ENCODE data around the gene CKAP5. TPM values are rescaled to one million over a fixed set of nuclear protein-coding genes. Genes with fewer than 3 reads are reported as not detected.
A peak's percentile ranks its signal among the peaks of the same experiment; 100 is the strongest.

The CKAP5 gene
- polyA plus RNA-seq, 4 donors, result 79.9 to 118 (median 98.6) TPM

GRCh38 chr11:46856605-46857343, 10.7 kb upstream of the CKAP5 start:
- DNase-seq (ENCODE audit: low read depth in 4 of 4, low spot score in 3 of 4), result no peak

GRCh38 chr11:46855863-46856262, 9.8 kb upstream of the CKAP5 start:
- no peak for DNase-seq (ENCODE audit: low read depth in 4 of 4, low spot score in 3 of 4)

- DNase-seq (ENCODE audit: low read depth in 4 of 4, low spot score in 3 of 4), result no peak
Observed at GRCh38 chr11:46855167-46855566, 9.1 kb upstream of the CKAP5 start.

GRCh38 chr11:46850829-46851380, 4.8 kb upstream of the CKAP5 start:
- DNase-seq (ENCODE audit: low read depth in 4 of 4, low spot score in 3 of 4), result no peak

- DNase-seq (ENCODE audit: low read depth in 4 of 4, low spot score in 3 of 4), result no peak
Observed at GRCh38 chr11:46849631-46850030, 3.6 kb upstream of the CKAP5 start.

GRCh38 chr11:46846510-46846830, 390 bp upstream of the CKAP5 start:
- no peak for DNase-seq (ENCODE audit: low read depth in 4 of 4, low spot score in 3 of 4)

- peak in 2 of 4 donors; percentile 3 to 4 for DNase-seq (ENCODE audit: low read depth in 4 of 4, low spot score in 3 of 4)
Observed at GRCh38 chr11:46845440-46845739, 690 bp downstream of the CKAP5 start.

GRCh38 chr11:46840116-46840515, 6.0 kb downstream of the CKAP5 start:
- DNase-seq (ENCODE audit: low read depth in 4 of 4, low spot score in 3 of 4), result no peak

- no peak for DNase-seq (ENCODE audit: low read depth in 4 of 4, low spot score in 3 of 4)
Observed at GRCh38 chr11:46838501-46838900, 7.6 kb downstream of the CKAP5 start.

GRCh38 chr11:46837860-46838259, 8.2 kb downstream of the CKAP5 start:
- no peak for DNase-seq (ENCODE audit: low read depth in 4 of 4, low spot score in 3 of 4)

- no peak for DNase-seq (ENCODE audit: low read depth in 4 of 4, low spot score in 3 of 4)
Observed at GRCh38 chr11:46836870-46837269, 9.2 kb downstream of the CKAP5 start.

GRCh38 chr11:46836431-46836830, 9.6 kb downstream of the CKAP5 start:
- DNase-seq (ENCODE audit: low read depth in 4 of 4, low spot score in 3 of 4), result no peak

GRCh38 chr11:46835897-46836296, 10.2 kb downstream of the CKAP5 start:
- DNase-seq (ENCODE audit: low read depth in 4 of 4, low spot score in 3 of 4), result no peak

- DNase-seq (ENCODE audit: low read depth in 4 of 4, low spot score in 3 of 4), result no peak
Observed at GRCh38 chr11:46834821-46835220, 11.3 kb downstream of the CKAP5 start.

GRCh38 chr11:46832511-46833214, 13.4 kb downstream of the CKAP5 start:
- DNase-seq (ENCODE audit: low read depth in 4 of 4, low spot score in 3 of 4), result no peak

- DNase-seq (ENCODE audit: low read depth in 4 of 4, low spot score in 3 of 4), result no peak
Observed at GRCh38 chr11:46827995-46828394, 18.1 kb downstream of the CKAP5 start.

GRCh38 chr11:46826310-46827044, 19.6 kb downstream of the CKAP5 start:
- DNase-seq (ENCODE audit: low read depth in 4 of 4, low spot score in 3 of 4), result peak in 3 of 4 donors; percentile 25 to 40 (median 26)

- no peak for DNase-seq (ENCODE audit: low read depth in 4 of 4, low spot score in 3 of 4)
Observed at GRCh38 chr11:46808799-46809431, 37.2 kb downstream of the CKAP5 start.

- no peak for DNase-seq (ENCODE audit: low read depth in 4 of 4, low spot score in 3 of 4)
Observed at GRCh38 chr11:46801694-46802470, 44.2 kb downstream of the CKAP5 start.

GRCh38 chr11:46800177-46800576, 45.9 kb downstream of the CKAP5 start:
- DNase-seq (ENCODE audit: low read depth in 4 of 4, low spot score in 3 of 4), result no peak
